ENCODE data around the gene PFKM.

PFKM gene

GRCh38 chr12:48191096-48191495, 71.9 kb downstream of the PFKM start:
- Histone ChIP-seq H3K27me3 (ENCODE audit: low read depth) (0 out of 2 replicates have a peak, but pooled peaks cover 2% of the 10 kb centered on the region), H3K4me3 (no peak overlapping the region)
- in situ Hi-C loops (cut with MboI; ENCODE audit: low sequenced_read_pairs) = no loop called here

GRCh38 chr12:48192861-48193260, 73.7 kb downstream of the PFKM start:
- H3K27me3 ChIP-seq (ENCODE audit: low read depth) = 0 out of 2 replicates have a peak, but pooled peaks cover 2% of the 10 kb centered on the region
- in situ Hi-C loops (cut with MboI; ENCODE audit: low sequenced_read_pairs) = no loop called here
- no peaks in the 10 kb centered on the region for H3K36me3 ChIP-seq (replicated peaks)
- DNase-seq (ENCODE audit: low spot score in 2 of 2) = no peak
- no peak overlapping the region for H3K4me3 ChIP-seq
- H3K9me3 ChIP-seq = no peaks in the 10 kb centered on the region
- no peaks in the 10 kb centered on the region for H3K4me1 ChIP-seq

More at GRCh38 chr12:48191096-48191495, 71.9 kb downstream of the PFKM start:
- H3K4me1 ChIP-seq = peaks cover 4% of the 10 kb centered on the region
- H3K36me3 ChIP-seq (replicated peaks) = no peaks in the 10 kb centered on the region
- DNase-seq (ENCODE audit: low spot score in 2 of 2) = no peak
- no peaks in the 10 kb centered on the region for H3K9me3 ChIP-seq

- no peak overlapping the region for H3K4me3 ChIP-seq
- DNase-seq (ENCODE audit: low spot score in 2 of 2) = no peak
- H3K4me1 ChIP-seq = peaks cover 5% of the 10 kb centered on the region
- H3K9me3 ChIP-seq = no peaks in the 10 kb centered on the region
- in situ Hi-C loops (cut with MboI; ENCODE audit: low sequenced_read_pairs) = no loop called here
- H3K27me3 ChIP-seq (ENCODE audit: low read depth) = 0 out of 2 replicates have a peak, but pooled peaks cover 2% of the 10 kb centered on the region
- no peaks in the 10 kb centered on the region for H3K36me3 ChIP-seq (replicated peaks)
Measured at GRCh38 chr12:48193623-48194022, 74.5 kb downstream of the PFKM start.

- no peak for DNase-seq (ENCODE audit: low spot score in 2 of 2)
- no peaks in the 10 kb centered on the region for H3K36me3 ChIP-seq (replicated peaks)
- H3K9me3 ChIP-seq = no peaks in the 10 kb centered on the region
- no peak overlapping the region for H3K4me3 ChIP-seq
- in situ Hi-C loops (cut with MboI; ENCODE audit: low sequenced_read_pairs) = no loop called here
- H3K4me1 ChIP-seq = peaks cover 7% of the 10 kb centered on the region
- H3K27me3 ChIP-seq (ENCODE audit: low read depth) = 0 out of 2 replicates have a peak, but pooled peaks cover 2% of the 10 kb centered on the region
Measured at GRCh38 chr12:48194799-48195201, 75.6 kb downstream of the PFKM start.
